IMR-90 (cell line): Measurements from ENCODE around the gene RECQL5. TPM values are rescaled to one million over a fixed set of nuclear protein-coding genes. Genes with fewer than 3 reads are reported as not detected.
"Not testable (repeated sequence)": the region's sequence is repeated elsewhere in the genome, so short reads cannot be mapped to it uniquely, and the experiment has no call there.

Source experiments
- ATAC-seq: fragments of 200-7000 bp; cut with Tn5 transposase; 2 replicates; pipeline ENCODE4 v1.9.1; 2020; ENCODE audit warnings: low read depth, mild to moderate bottlenecking, moderate library complexity
- BruUV-seq: library from RNA; stranded (reverse); fragments of 400-500 nt; replicated peaks from 2 replicates; lab custom pipeline; 2021; lab: Mats Ljungman, UMichigan
- CTCF ChIA-PET: fragments of 300-600 bp; formaldehyde crosslinking; extraction: SDS; loops from one replicate; lab custom pipeline; 2021; ENCODE audit warnings: antibody characterized with exemption; lab: Yijun Ruan, JAX
- POLR2A ChIA-PET: fragments of 300-600 bp; sonication (Branson Sonifier 250); formaldehyde crosslinking; loops from one replicate; lab custom pipeline; 2022; ENCODE audit warnings: antibody characterized with exemption; ENCODE audit not compliant: unreplicated experiment; lab: Charles Lee
- DNase-seq: peaks from one replicate; pipeline ENCODE4 v3.0.0; 2013
- H2AFZ ChIP-seq: replicated peaks from 2 replicates; pipeline ENCODE3; 2013; ENCODE audit warnings: low read length, mild to moderate bottlenecking; ENCODE audit not compliant: poor library complexity
- H2AK5ac ChIP-seq: 2 replicates; pipeline ENCODE4 v1.6.1; 2013; ENCODE audit warnings: low read depth, low read length, inconsistent platforms
- H2AK9ac ChIP-seq: replicated peaks from 2 replicates; pipeline ENCODE3; 2013; ENCODE audit warnings: mild to moderate bottlenecking, low read depth, low read length, moderate library complexity; ENCODE audit not compliant: poor library complexity
- H2BK120ac ChIP-seq: 2 replicates; pipeline ENCODE4 v1.6.1; 2013; ENCODE audit warnings: low read depth, low read length, inconsistent platforms
- H2BK15ac ChIP-seq: 3 replicates; pipeline ENCODE4 v1.6.1; 2013; ENCODE audit warnings: low read depth, low read length, inconsistent platforms
- H2BK20ac ChIP-seq: 2 replicates; pipeline ENCODE4 v1.6.1; 2013; ENCODE audit warnings: low read depth, mild to moderate bottlenecking, inconsistent platforms, low read length, moderate library complexity
- H2BK5ac ChIP-seq: 2 replicates; pipeline ENCODE4 v1.6.1; 2013; ENCODE audit warnings: mild to moderate bottlenecking, low read depth, low read length, inconsistent platforms; ENCODE audit not compliant: poor library complexity, severe bottlenecking
- H3K14ac ChIP-seq: replicated peaks from 2 replicates; pipeline ENCODE4 v1.6.1; 2013; ENCODE audit warnings: low read depth, low read length, inconsistent platforms
- H3K18ac ChIP-seq: 2 replicates; pipeline ENCODE4 v1.6.1; 2013; ENCODE audit warnings: low read depth, low read length, control low read depth
- H3K23ac ChIP-seq: 2 replicates; pipeline ENCODE4 v1.6.1; 2013; ENCODE audit warnings: low read depth, low read length, inconsistent platforms
- H3K27ac ChIP-seq: 2 replicates; pipeline ENCODE4 v1.5.1; 2013; ENCODE audit warnings: mild to moderate bottlenecking, control low read depth, low read length; ENCODE audit not compliant: insufficient read depth
- H3K27me3 ChIP-seq: 2 replicates; pipeline ENCODE4 v1.6.1; 2013; ENCODE audit warnings: low read length; ENCODE audit not compliant: control insufficient read depth, insufficient read depth
- H3K36me3 ChIP-seq: 2 replicates; pipeline ENCODE4 v1.6.1; 2013; ENCODE audit warnings: low read length, mixed read lengths; ENCODE audit not compliant: control insufficient read depth, insufficient read depth
- H3K4ac ChIP-seq: 2 replicates; pipeline ENCODE4 v1.6.1; 2013; ENCODE audit warnings: low read depth, low read length, inconsistent platforms
- H3K4me1 ChIP-seq: 2 replicates; pipeline ENCODE4 v1.6.1; 2013; ENCODE audit warnings: low read length, mixed read lengths; ENCODE audit not compliant: control insufficient read depth, insufficient read depth
- H3K4me2 ChIP-seq: 2 replicates; pipeline ENCODE4 v1.6.1; 2013; ENCODE audit warnings: low read depth, mild to moderate bottlenecking, control low read depth, low read length, moderate library complexity
- H3K4me3 ChIP-seq: 2 replicates; pipeline ENCODE4 v1.5.1; 2013; ENCODE audit warnings: low read depth, mild to moderate bottlenecking, control low read depth, low read length, moderate library complexity; ENCODE audit not compliant: insufficient read depth
- H3K56ac ChIP-seq: 2 replicates; pipeline ENCODE4 v1.6.1; 2013; ENCODE audit warnings: low read length, inconsistent platforms; ENCODE audit not compliant: insufficient read depth; ENCODE audit errors: extremely low read depth
- H3K79me1 ChIP-seq, 2 experiments: 2 replicates each; pipeline ENCODE4 v1.6.1; 2013; ENCODE audit warnings: low read length in 2 of 2, inconsistent platforms in 1 of 2, low read depth in 1 of 2
- H3K9ac ChIP-seq: 2 replicates; pipeline ENCODE4 v1.6.1; 2013; ENCODE audit warnings: low read depth, low read length, control low read depth
- H3K9me1 ChIP-seq: 2 replicates; pipeline ENCODE4 v1.6.1; 2013; ENCODE audit warnings: low read length, inconsistent platforms; ENCODE audit not compliant: insufficient read depth
- H3K9me3 ChIP-seq: 2 replicates; pipeline ENCODE4 v1.6.1; 2013; ENCODE audit warnings: low read length; ENCODE audit not compliant: control insufficient read depth, insufficient read depth
- H4K20me1 ChIP-seq: 2 replicates; pipeline ENCODE4 v1.6.1; 2013; ENCODE audit warnings: low read length, inconsistent platforms; ENCODE audit not compliant: insufficient read depth
- H4K5ac ChIP-seq: 2 replicates; pipeline ENCODE4 v1.6.1; 2013; ENCODE audit warnings: mild to moderate bottlenecking, low read depth, low read length, control low read depth
- H4K8ac ChIP-seq, 2 experiments: 2 replicates each; pipeline ENCODE4 v1.6.1; 2013; ENCODE audit warnings: low read depth in 2 of 2, low read length in 2 of 2, control low read depth in 1 of 2, inconsistent platforms in 1 of 2
- H4K91ac ChIP-seq: 2 replicates; pipeline ENCODE4 v1.6.1; 2013; ENCODE audit warnings: low read depth, low read length, inconsistent platforms; ENCODE audit not compliant: insufficient read depth
- BHLHE40 ChIP-seq: fragments of 150-350 bp; IDR thresholded peaks from 2 replicates; pipeline ENCODE4 v1.6.1; 2016; ENCODE audit warnings: mild to moderate bottlenecking, low read depth, low read length
- CEBPB ChIP-seq: IDR thresholded peaks from 2 replicates; pipeline ENCODE4 v1.6.1; 2012; ENCODE audit warnings: low read depth, low read length, improper control_type of control experiment
- CHD1 ChIP-seq: IDR thresholded peaks from 2 replicates; pipeline ENCODE4 v1.6.1; 2012; ENCODE audit warnings: low read depth, low read length, improper control_type of control experiment
- FOS ChIP-seq: fragments of 150-350 bp; IDR thresholded peaks from 2 replicates; pipeline ENCODE4 v1.6.1; 2016; ENCODE audit warnings: low read depth, low read length
- MXI1 ChIP-seq: IDR thresholded peaks from 2 replicates; pipeline ENCODE4 v1.6.1; 2012; ENCODE audit warnings: low read depth, mild to moderate bottlenecking, low read length, moderate library complexity, borderline replicate concordance
- NFE2L2 ChIP-seq: fragments of 150-350 bp; IDR thresholded peaks from 2 replicates; pipeline ENCODE4 v1.6.1; 2016; ENCODE audit warnings: low read depth, mild to moderate bottlenecking, low read length
- RCOR1 ChIP-seq: IDR thresholded peaks from 2 replicates; pipeline ENCODE4 v1.6.1; 2012; ENCODE audit warnings: mild to moderate bottlenecking, low read length, improper control_type of control experiment; ENCODE audit not compliant: insufficient replicate concordance
- RFX5 ChIP-seq: IDR thresholded peaks from 2 replicates; pipeline ENCODE4 v1.8.0; 2012; ENCODE audit warnings: low read depth, mild to moderate bottlenecking, low read length, moderate library complexity
- SMC3 ChIP-seq: fragments of 150-350 bp; IDR thresholded peaks from 2 replicates; pipeline ENCODE4 v1.6.1; 2016; ENCODE audit warnings: low read depth, mild to moderate bottlenecking, antibody characterized with exemption, low read length, moderate library complexity
- WGBS, 2 experiments: methylation state at CpG; one replicate each; pipeline versions ENCODE4 v1.1.5 to v1.1.7; 2013; ENCODE audit warnings: missing lambda C conversion rate in 2 of 2; ENCODE audit not compliant: insufficient read length in 1 of 2; ENCODE audit errors: extremely low coverage in 2 of 2; 5-methylcytosine and 5-hydroxymethylcytosine counted together
- dilution Hi-C: fragments of 300-500 bp; cut with HindIII; formaldehyde crosslinking; loops from one replicate; pipeline ENCODE4 v1.14.3; 2018; ENCODE audit warnings: low sequenced_read_pairs; ENCODE audit not compliant: unreplicated experiment
- in situ Hi-C: fragments of 300-500 bp; cut with MboI; formaldehyde crosslinking; loops from 3 replicates; pipeline ENCODE4 v1.14.3; 2019; ENCODE audit warnings: low sequenced_read_pairs, inconsistent platforms, mixed read lengths
- intact Hi-C: fragments of 100-400 bp; cut with micrococcal nuclease; formaldehyde crosslinking; loops from 2 replicates; pipeline ENCODE4 v1.10.0; 2022
- polyA plus RNA-seq, 3 experiments: library from polyadenylated mRNA; depleted of rRNA; stranded (reverse); fragments of >200 nt; gene quantifications; 2 replicates each; pipeline ENCODE4 v1.2.3, GENCODE V29; 2012; ENCODE audit warnings: low replicate concordance in 1 of 3
- total RNA-seq: library from RNA; depleted of rRNA; stranded (reverse); fragments of >200 nt; gene quantifications from 2 replicates; pipeline ENCODE4 v1.2.3, GENCODE V29; 2012
- TF ChIP-seq, protein P1 (sequence below): fragments of 150-350 bp; IDR thresholded peaks from 2 replicates; pipeline ENCODE4 v1.6.1; 2016; ENCODE audit warnings: low read depth, mild to moderate bottlenecking, low read length, moderate library complexity, borderline replicate concordance

RECQL5 gene
- total and polyA plus RNA-seq, 2 of the 4 experiments (the other 2 are of a cell fraction), result 7.3 to 23.7 TPM

DNA sequence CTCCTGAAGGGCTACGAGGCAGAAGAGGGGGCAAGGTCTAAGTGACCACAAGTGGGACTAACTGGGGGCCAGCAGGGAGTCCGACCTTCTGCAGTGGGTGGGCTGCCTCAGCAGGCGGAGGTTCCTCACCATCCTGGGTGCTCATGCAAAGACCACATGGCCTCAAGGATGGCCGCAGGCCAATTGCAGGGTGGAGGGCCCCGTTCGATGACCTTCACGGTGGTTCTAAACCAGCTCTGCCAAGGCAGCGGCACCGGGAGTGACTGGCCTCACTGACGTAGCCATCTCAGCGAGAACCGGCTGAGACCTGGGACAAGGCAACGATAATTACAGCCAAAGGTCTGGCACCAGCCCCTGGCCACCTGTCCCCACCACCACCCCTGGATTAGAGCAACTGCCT, 28.1 kb downstream of the RECQL5 start:
- H2AK5ac ChIP-seq, result no peak overlapping the region
- no peak overlapping the region for H3K4ac ChIP-seq
- TF ChIP-seq RCOR1 (no peak), CHD1 (no peak), MXI1 (no peak), BHLHE40 (no peak), SMC3 (no peak), CEBPB (no peak), FOS (no peak), RFX5 (no peak), NFE2L2 (no peak)
- TF ChIP-seq, protein P1, sequence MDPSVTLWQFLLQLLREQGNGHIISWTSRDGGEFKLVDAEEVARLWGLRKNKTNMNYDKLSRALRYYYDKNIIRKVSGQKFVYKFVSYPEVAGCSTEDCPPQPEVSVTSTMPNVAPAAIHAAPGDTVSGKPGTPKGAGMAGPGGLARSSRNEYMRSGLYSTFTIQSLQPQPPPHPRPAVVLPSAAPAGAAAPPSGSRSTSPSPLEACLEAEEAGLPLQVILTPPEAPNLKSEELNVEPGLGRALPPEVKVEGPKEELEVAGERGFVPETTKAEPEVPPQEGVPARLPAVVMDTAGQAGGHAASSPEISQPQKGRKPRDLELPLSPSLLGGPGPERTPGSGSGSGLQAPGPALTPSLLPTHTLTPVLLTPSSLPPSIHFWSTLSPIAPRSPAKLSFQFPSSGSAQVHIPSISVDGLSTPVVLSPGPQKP, result no peak
- no peak for DNase-seq
- peaks cover 3% of the 10 kb centered on the region; the same call in 1 of the 2 replicates for H4K20me1 ChIP-seq
- H3K56ac ChIP-seq, result no peak overlapping the region
- H3K4me1 ChIP-seq, result peaks cover 5% of the 10 kb centered on the region; the same call in 1 of the 2 replicates
- ChIA-PET CTCF (no interaction called here), POLR2A (no interaction called here)
- H3K9me3 ChIP-seq, result no peaks in the 10 kb centered on the region
- no peak overlapping the region for H2AK9ac ChIP-seq
- H4K91ac ChIP-seq, result no peak overlapping the region
- H3K18ac ChIP-seq, result no peak overlapping the region
- ATAC-seq, result no peak
- H3K14ac ChIP-seq, result no peak overlapping the region
- H2BK15ac ChIP-seq, result no peak overlapping the region
- no peak overlapping the region for H3K4me2 ChIP-seq
- no peak overlapping the region for H2BK5ac ChIP-seq
- H2BK20ac ChIP-seq, result no peak overlapping the region
- no peak overlapping the region for H4K8ac ChIP-seq
- H2BK120ac ChIP-seq, result no peak overlapping the region
- dilution Hi-C loops (no loop called here), intact Hi-C loops (no loop called here), in situ Hi-C loops (no loop called here)
- BruUV-seq, result no TSS peak
- H4K5ac ChIP-seq, result no peak overlapping the region
- no peak overlapping the region for H3K23ac ChIP-seq
- no peak overlapping the region for H3K4me3 ChIP-seq
- no peak overlapping the region for H3K27ac ChIP-seq
- H3K27me3 ChIP-seq, result no peaks in the 10 kb centered on the region
- H3K36me3 ChIP-seq, result peaks cover 11% of the 10 kb centered on the region; the same call in 1 of the 2 replicates
- H3K79me1 ChIP-seq, result no peaks in the 10 kb centered on the region
- H2AFZ ChIP-seq, result no peak overlapping the region
- no peaks in the 10 kb centered on the region for H3K9me1 ChIP-seq
- H3K9ac ChIP-seq, result no peak overlapping the region
- 87% methylated on average over 3 of the region's 13 CpGs; no CpG with 5 or more reads in 1 of the 2 experiments for WGBS, 2 experiments

GRCh38 chr17:75638039-75638438, 28.9 kb downstream of the RECQL5 start:
- H4K20me1 ChIP-seq, H4K5ac ChIP-seq, H3K79me1 ChIP-seq, H3K14ac ChIP-seq, H3K4me3 ChIP-seq, H4K8ac ChIP-seq, H3K56ac ChIP-seq, ATAC-seq, H4K91ac ChIP-seq, H2BK15ac ChIP-seq, H2BK5ac ChIP-seq, H2BK20ac ChIP-seq, H3K9me1 ChIP-seq, POLR2A ChIA-PET, H3K4ac ChIP-seq, H3K9me3 ChIP-seq, in situ Hi-C loops, H3K27me3 ChIP-seq, H2AK5ac ChIP-seq, H3K18ac ChIP-seq, dilution Hi-C loops, intact Hi-C loops, H3K36me3 ChIP-seq, H3K27ac ChIP-seq, H2BK120ac ChIP-seq, H3K4me2 ChIP-seq, H3K9ac ChIP-seq, H2AFZ ChIP-seq, H3K23ac ChIP-seq, H2AK9ac ChIP-seq, BruUV-seq, DNase-seq: not testable (repeated sequence)
- peaks cover 12% of the 10 kb centered on the region for H3K4me1 ChIP-seq
- CTCF ChIA-PET, result interaction anchor here (1.6 kb wide), 1 partner anchor 112 kb away, joined by 4 read pairs; no protein-coding TSS in a partner anchor
- WGBS, 2 experiments, result no CpG with 5 or more reads among the region's 12 CpGs
